HEK293 (cell line): ENCODE measurements around the gene ARHGAP23.

Experiments used
- CTCF ChIA-PET: fragments of 350-600 bp; formaldehyde crosslinking; extraction: SDS; loops from one replicate; lab custom pipeline; 2021; ENCODE audit warnings: antibody characterized with exemption; lab: Yijun Ruan, JAX
- POLR2A ChIA-PET: fragments of 300-600 bp; formaldehyde crosslinking; extraction: SDS; loops from one replicate; lab custom pipeline; 2020; ENCODE audit warnings: antibody characterized with exemption, inconsistent platforms; lab: Yijun Ruan, JAX
- H3K27ac ChIP-seq: fragments of 200-500 bp; sonication (Bioruptor generic); 2 replicates; pipeline ENCODE4 v1.5.1; 2014; ENCODE audit warnings: low read depth, low read length, control low read depth, inconsistent platforms; ENCODE audit errors: extremely low read depth
- H3K36me3 ChIP-seq, 2 experiments: fragments of 200-500 bp in 1 of 2; sonication (Bioruptor generic) in 1 of 2; 1 replicate in 1 of 2; 2 replicates in 1 of 2; pipeline ENCODE4 v1.5.1; 2014 to 2017; ENCODE audit warnings: inconsistent platforms in 2 of 2, low read length in 2 of 2; ENCODE audit not compliant: control insufficient read depth in 2 of 2, insufficient read depth in 1 of 2
- H3K4me1 ChIP-seq: fragments of 200-500 bp; sonication (Bioruptor generic); 2 replicates; pipeline ENCODE4 v1.5.1; 2014; ENCODE audit warnings: mild to moderate bottlenecking, low read length, inconsistent platforms; ENCODE audit not compliant: control insufficient read depth, insufficient read depth
- H3K4me3 ChIP-seq: 2 replicates; pipeline ENCODE4 v1.5.1; 2011; ENCODE audit warnings: low read depth, mild to moderate bottlenecking, control low read depth, low read length, moderate library complexity
- H3K9me3 ChIP-seq: fragments of 200-500 bp; sonication (Bioruptor generic); 2 replicates; pipeline ENCODE4 v1.5.1; 2014; ENCODE audit warnings: low read depth, low read length, inconsistent platforms; ENCODE audit not compliant: control insufficient read depth, insufficient read depth
- GLIS1 ChIP-seq: fragments of 450-650 bp; formaldehyde crosslinking; IDR thresholded peaks from 2 replicates; pipeline ENCODE4 v1.5.1; 2016; ENCODE audit warnings: missing biosample characterization, missing genetic modification characterization
- HOXC10 ChIP-seq: sonication (generic); formaldehyde crosslinking; IDR thresholded peaks from 2 replicates; pipeline ENCODE4 v1.8.1; 2023; ENCODE audit warnings: mild to moderate bottlenecking, missing genetic modification reagents
- IKZF3 ChIP-seq: fragments of 450-650 bp; IDR thresholded peaks from 2 replicates; pipeline ENCODE4 v1.5.0; 2018; ENCODE audit warnings: missing biosample characterization, mild to moderate bottlenecking, missing genetic modification characterization, moderate library complexity
- KLF10 ChIP-seq: fragments of 450-650 bp; IDR thresholded peaks from 2 replicates; pipeline ENCODE4 v1.5.1; 2018; ENCODE audit warnings: missing biosample characterization, mild to moderate bottlenecking, missing genetic modification characterization
- OSR2 ChIP-seq: fragments of 450-650 bp; formaldehyde crosslinking; IDR thresholded peaks from 2 replicates; pipeline ENCODE4 v1.5.1; 2016; ENCODE audit warnings: missing biosample characterization, missing genetic modification characterization
- RBAK ChIP-seq: fragments of 450-650 bp; formaldehyde crosslinking; IDR thresholded peaks from 2 replicates; pipeline ENCODE4 v1.5.1; 2016; ENCODE audit warnings: missing biosample characterization, missing genetic modification characterization
- WT1 ChIP-seq: fragments of 450-650 bp; formaldehyde crosslinking; IDR thresholded peaks from 2 replicates; pipeline ENCODE4 v1.5.1; 2016; ENCODE audit warnings: missing biosample characterization, missing genetic modification characterization
- ZBTB1 ChIP-seq: fragments of 450-650 bp; formaldehyde crosslinking; IDR thresholded peaks from 2 replicates; pipeline ENCODE4 v1.5.1; 2016; ENCODE audit warnings: missing biosample characterization, missing genetic modification characterization
- ZBTB48 ChIP-seq: fragments of 450-650 bp; formaldehyde crosslinking; IDR thresholded peaks from 2 replicates; pipeline ENCODE4 v1.5.1; 2016; ENCODE audit warnings: missing biosample characterization, missing genetic modification characterization
- ZFHX2 ChIP-seq: fragments of 450-650 bp; formaldehyde crosslinking; conservative IDR thresholded peaks from 2 replicates; pipeline ENCODE4 v1.5.1; 2016; ENCODE audit warnings: missing biosample characterization, missing genetic modification characterization
- ZIC2 ChIP-seq: fragments of 450-650 bp; formaldehyde crosslinking; IDR thresholded peaks from 2 replicates; pipeline ENCODE4 v1.5.1; 2016; ENCODE audit warnings: missing biosample characterization, missing genetic modification characterization
- ZNF157 ChIP-seq: fragments of 450-650 bp; formaldehyde crosslinking; IDR thresholded peaks from 2 replicates; pipeline ENCODE4 v1.5.1; 2016; ENCODE audit warnings: missing biosample characterization, missing genetic modification characterization
- ZNF174 ChIP-seq: fragments of 450-650 bp; formaldehyde crosslinking; IDR thresholded peaks from 2 replicates; pipeline ENCODE4 v1.5.0; 2017; ENCODE audit warnings: missing biosample characterization, mild to moderate bottlenecking, missing genetic modification characterization
- ZNF292 ChIP-seq: fragments of 450-650 bp; formaldehyde crosslinking; IDR thresholded peaks from 2 replicates; pipeline ENCODE4 v1.5.1; 2016; ENCODE audit warnings: low read depth, missing biosample characterization, missing genetic modification characterization, borderline replicate concordance
- ZNF324 ChIP-seq: fragments of 450-650 bp; formaldehyde crosslinking; IDR thresholded peaks from 2 replicates; pipeline ENCODE4 v1.5.1; 2016; ENCODE audit warnings: missing biosample characterization, missing genetic modification characterization
- ZNF335 ChIP-seq: fragments of 450-650 bp; formaldehyde crosslinking; conservative IDR thresholded peaks from 2 replicates; pipeline ENCODE4 v1.5.1; 2016; ENCODE audit warnings: missing biosample characterization, missing genetic modification characterization
- ZNF341 ChIP-seq: fragments of 450-650 bp; formaldehyde crosslinking; IDR thresholded peaks from 2 replicates; pipeline ENCODE4; 2016; ENCODE audit warnings: low read depth, missing biosample characterization, missing genetic modification characterization
- ZNF366 ChIP-seq: fragments of 450-650 bp; formaldehyde crosslinking; conservative IDR thresholded peaks from 2 replicates; pipeline ENCODE4 v1.5.1; 2016; ENCODE audit warnings: missing biosample characterization, missing genetic modification characterization
- ZNF398 ChIP-seq: fragments of 450-650 bp; formaldehyde crosslinking; IDR thresholded peaks from 2 replicates; pipeline ENCODE4 v1.5.1; 2017; ENCODE audit warnings: missing biosample characterization, missing genetic modification characterization
- ZNF621 ChIP-seq: fragments of 450-650 bp; formaldehyde crosslinking; IDR thresholded peaks from 2 replicates; pipeline ENCODE4 v1.5.1; 2017; ENCODE audit warnings: missing biosample characterization, missing genetic modification characterization
- ZNF629 ChIP-seq: fragments of 450-650 bp; formaldehyde crosslinking; IDR thresholded peaks from 2 replicates; pipeline ENCODE4 v1.5.1; 2017; ENCODE audit warnings: missing biosample characterization, missing genetic modification characterization
- ZNF639 ChIP-seq: fragments of 450-650 bp; formaldehyde crosslinking; IDR thresholded peaks from 2 replicates; pipeline ENCODE4 v1.5.1; 2016; ENCODE audit warnings: missing biosample characterization, missing genetic modification characterization
- ZNF692 ChIP-seq: fragments of 450-650 bp; formaldehyde crosslinking; IDR thresholded peaks from 2 replicates; pipeline ENCODE4 v1.5.1; 2016; ENCODE audit warnings: missing biosample characterization, missing genetic modification characterization
- ZNF791 ChIP-seq: fragments of 450-650 bp; formaldehyde crosslinking; IDR thresholded peaks from 2 replicates; pipeline ENCODE4 v1.5.1; 2016; ENCODE audit warnings: missing biosample characterization, missing genetic modification characterization
- ZNF843 ChIP-seq: fragments of 450-650 bp; formaldehyde crosslinking; IDR thresholded peaks from 2 replicates; pipeline ENCODE4 v1.5.1; 2016; ENCODE audit warnings: missing biosample characterization, missing genetic modification characterization
- ZSCAN4 ChIP-seq: fragments of 450-650 bp; formaldehyde crosslinking; IDR thresholded peaks from 2 replicates; pipeline ENCODE4 v1.5.1; 2017; ENCODE audit warnings: missing biosample characterization, missing genetic modification characterization

Gene ARHGAP23

GRCh38 chr17:38455288-38455915 lies 27.1 kb downstream of the ARHGAP23 start (continued):
- no peak for TF ChIP-seq ZNF692 (tag by site-specific recombination)
- no peak for TF ChIP-seq ZBTB1 (tag by site-specific recombination)
- no peak for TF ChIP-seq ZNF335 (tag by site-specific recombination)
- TF ChIP-seq ZSCAN4 (tag by site-specific recombination): no peak
- peak; percentile 31 for TF ChIP-seq OSR2 (tag by site-specific recombination)
- TF ChIP-seq ZNF157: no peak
- TF ChIP-seq WT1 (tag by site-specific recombination): no peak
- no peak for TF ChIP-seq RBAK (tag by site-specific recombination)
- peak; percentile 44 for TF ChIP-seq ZIC2 (tag by site-specific recombination)
- peak; percentile 75 for TF ChIP-seq ZNF366 (tag by site-specific recombination)
- TF ChIP-seq ZNF621 (tag by site-specific recombination): no peak
- no peak for TF ChIP-seq ZBTB48
- TF ChIP-seq IKZF3 (tag by site-specific recombination): 0 out of 2 replicates have a peak, but pooled peaks have one; percentile 14
- peak; percentile 46; the same call in 1 of the 2 replicates for TF ChIP-seq ZNF341 (tag by site-specific recombination)
- TF ChIP-seq ZNF398: peak; percentile 83

GRCh38 chr17:38456031-38456815 lies 28.0 kb downstream of the ARHGAP23 start:
- POLR2A ChIA-PET: interaction anchor here (1.6 kb wide), 1 partner anchor 9 kb away, joined by 9 read pairs; no protein-coding TSS in a partner anchor
- CTCF ChIA-PET: interaction anchor here (0.7 to 2.9 kb wide), 14 partner anchors 9 to 150 kb away, joined by 3 to 12 read pairs (median 4); no protein-coding TSS in a partner anchor
- no peaks in the 10 kb centered on the region for H3K9me3 ChIP-seq
- H3K27ac ChIP-seq: no peak overlapping the region
- H3K36me3 ChIP-seq: no peaks in the 10 kb centered on the region
- H3K4me1 ChIP-seq: peaks cover 9% of the 10 kb centered on the region
- H3K4me3 ChIP-seq: no peak overlapping the region
- TF ChIP-seq ZNF292 (tag by site-specific recombination) (no peak), ZNF791 (no peak), GLIS1 (tag by site-specific recombination) (no peak), ZNF629 (tag by site-specific recombination) (no peak), ZNF639 (tag by site-specific recombination) (no peak), ZNF843 (no peak), KLF10 (tag by site-specific recombination) (no peak), ZNF324 (tag by site-specific recombination) (no peak), ZFHX2 (tag by site-specific recombination) (no peak), ZNF174 (tag by site-specific recombination) (no peak), HOXC10 (CRISPR knock-in tag) (no peak)
